AG09309 (cell line): ENCODE data around the gene MYZAP.

Experiments
- DNase-seq: peaks from one replicate; pipeline ENCODE4 v3.0.0-alpha.2; 2010; ENCODE audit warnings: low read depth
- H3K4me3 ChIP-seq: 2 replicates; pipeline ENCODE4 v1.5.1; 2011; ENCODE audit warnings: mild to moderate bottlenecking, low read depth, low read length, moderate library complexity; ENCODE audit not compliant: control insufficient read depth
- CTCF ChIP-seq: IDR thresholded peaks from 2 replicates; pipeline ENCODE4 v1.5.1; 2011; ENCODE audit warnings: mild to moderate bottlenecking, low read depth, low read length, inconsistent platforms; ENCODE audit not compliant: insufficient read depth, control insufficient read depth; ENCODE audit errors: missing control alignments

MYZAP gene

GRCh38 chr15:57665939-57666338 is 74.2 kb downstream of the MYZAP start:
- TF ChIP-seq CTCF = no peak
- H3K4me3 ChIP-seq = no peak overlapping the region
- DNase-seq = no peak

GRCh38 chr15:57667171-57667849 is 75.6 kb downstream of the MYZAP start:
- H3K4me3 ChIP-seq = 0 out of 2 replicates have a peak overlapping the region, but pooled peaks have one; percentile 18
- TF ChIP-seq CTCF = peak; percentile 61
- no peak for DNase-seq

GRCh38 chr15:57668016-57668415 is 76.3 kb downstream of the MYZAP start:
- no peak for DNase-seq
- no peak for TF ChIP-seq CTCF
- no peak overlapping the region for H3K4me3 ChIP-seq

GRCh38 chr15:57671636-57672035 is 79.9 kb downstream of the MYZAP start:
- DNase-seq = no peak
- H3K4me3 ChIP-seq = no peak overlapping the region
- TF ChIP-seq CTCF = no peak

- no peak for DNase-seq
- no peak overlapping the region for H3K4me3 ChIP-seq
- TF ChIP-seq CTCF = no peak
Measured at GRCh38 chr15:57675481-57676181, 83.9 kb downstream of the MYZAP start.

GRCh38 chr15:57676585-57676984 is 84.9 kb downstream of the MYZAP start:
- no peak for DNase-seq
- H3K4me3 ChIP-seq = no peak overlapping the region
- no peak for TF ChIP-seq CTCF
